NCI-H748 (cell line): ENCODE measurements around the gene MAP4K1.
A peak's percentile ranks its signal among the peaks of the same experiment; 100 is the strongest.
"Not testable (repeated sequence)": the region's sequence is repeated elsewhere in the genome, so short reads cannot be mapped to it uniquely, and the experiment has no call there.

Experiments used
- DNase-seq: peaks from one replicate; lab custom pipeline; 2025; ENCODE audit not compliant: unreplicated experiment; lab: John Stamatoyannopoulos, UW

MAP4K1 gene

DNA sequence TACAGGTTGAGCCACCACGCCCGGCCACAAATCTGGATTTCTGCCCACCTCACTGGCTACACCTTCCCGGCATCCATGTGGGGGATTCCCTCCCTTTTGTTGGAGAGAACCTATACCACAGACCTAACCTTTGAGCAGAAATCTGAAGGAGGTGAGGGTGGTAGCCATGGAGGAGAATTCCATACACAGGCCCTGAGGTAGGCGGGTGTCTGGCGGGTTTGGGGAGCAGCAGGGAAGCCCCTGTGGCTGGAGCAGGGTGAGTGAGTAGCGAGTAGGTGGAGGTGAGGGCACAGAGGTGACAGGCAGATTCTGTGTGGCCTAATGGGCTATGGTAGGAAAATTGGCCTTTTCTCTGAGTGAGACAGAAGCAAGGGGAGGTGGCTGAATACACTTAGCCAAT, 11.8 kb upstream of the MAP4K1 start:
- no peak for DNase-seq

DNA sequence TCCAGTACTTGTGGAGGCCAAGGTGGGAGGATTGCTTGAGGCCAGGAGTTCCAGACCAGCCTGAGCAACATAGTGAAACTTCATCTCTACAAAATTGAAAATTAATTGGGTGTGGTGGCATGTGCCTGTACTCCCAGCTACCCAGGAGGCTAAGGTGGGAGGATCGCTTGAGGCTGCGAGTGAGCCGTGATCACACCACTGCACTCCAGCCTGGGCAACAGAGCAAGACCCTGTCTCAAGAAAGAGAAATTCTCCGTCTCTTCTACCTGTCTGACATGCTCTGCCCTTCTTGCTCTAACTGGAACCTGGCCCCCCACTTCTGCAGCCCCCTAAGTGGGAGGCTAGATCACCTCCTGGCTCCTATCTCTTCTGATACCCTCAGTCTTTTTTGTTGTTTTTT, 8.6 kb upstream of the MAP4K1 start:
- DNase-seq: no peak

GRCh38 chr19:38624822-38625221, 7.1 kb upstream of the MAP4K1 start:
- no peak for DNase-seq

DNA sequence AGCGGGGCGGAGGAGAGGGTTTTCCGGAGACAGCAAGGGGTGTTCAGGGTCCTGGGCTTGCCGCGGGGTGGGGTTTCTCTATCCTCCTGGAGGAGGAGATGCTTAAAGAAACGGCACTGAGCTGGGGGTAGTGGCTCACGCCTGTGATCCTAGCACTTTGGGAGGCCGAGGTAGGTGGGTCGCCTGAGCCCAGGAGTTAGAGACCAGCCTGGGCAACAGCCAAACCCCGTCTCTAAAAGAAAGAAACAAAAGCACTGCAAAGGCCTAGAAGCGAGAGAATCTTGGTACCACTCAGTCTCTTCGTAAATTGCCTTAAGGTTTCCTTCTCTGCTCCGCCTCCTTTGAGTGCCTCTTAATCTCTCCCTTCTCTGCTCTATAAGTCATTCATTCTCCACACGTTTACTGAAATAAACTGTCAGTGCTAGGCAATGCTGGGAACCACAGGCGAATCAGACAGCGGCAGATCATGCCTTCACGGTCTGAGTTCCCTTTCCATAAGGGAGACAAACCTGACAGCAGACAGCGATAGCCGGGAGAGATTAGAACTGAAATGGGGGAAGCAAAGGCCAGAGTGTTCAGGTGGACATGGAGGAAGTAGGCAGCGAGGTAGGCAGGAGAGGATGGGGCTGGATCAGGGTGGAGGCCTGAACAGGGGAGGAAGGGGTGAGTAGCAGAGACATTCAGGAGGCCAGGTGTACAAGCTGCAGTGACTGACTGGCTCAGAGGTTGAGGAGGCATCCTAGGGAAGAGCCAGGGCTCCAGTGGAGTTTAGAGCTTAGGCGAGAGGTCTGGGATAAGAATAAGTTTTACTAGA, 1.8 kb upstream of the MAP4K1 start:
- DNase-seq: no peak

- peak; percentile 99 for DNase-seq
These were observed 1.0 kb upstream of the MAP4K1 start, which contains the start of gene EIF3K for GRCh38 chr19:38618590-38619360. TSS of gene EIF3K (plus strand) at chr19:38619188. CDS start at chr19:38619269, 81 bp downstream.

- DNase-seq: no peak
These were observed 430 bp downstream of the MAP4K1 start for GRCh38 chr19:38617283-38617763.

DNA sequence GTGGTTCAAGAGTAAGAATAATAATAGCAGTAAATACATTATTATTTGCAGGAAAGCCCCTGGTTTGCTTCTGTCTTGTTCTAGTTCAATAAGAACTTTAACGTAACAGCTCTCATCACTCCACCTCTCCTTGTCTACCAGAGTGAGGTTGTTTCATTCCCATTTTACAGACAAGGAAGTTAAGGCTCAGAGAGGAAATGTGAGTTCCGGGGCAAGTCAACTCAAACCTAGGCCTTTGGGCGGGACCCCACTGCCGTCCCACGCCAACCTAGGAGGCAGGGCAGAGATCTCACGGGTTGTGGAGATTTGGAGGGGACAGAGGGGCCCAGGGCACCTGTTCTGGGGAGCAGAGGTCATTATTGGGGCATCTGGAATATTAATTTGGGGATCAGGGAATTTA, 1.5 kb downstream of the MAP4K1 start:
- DNase-seq: no peak

DNA sequence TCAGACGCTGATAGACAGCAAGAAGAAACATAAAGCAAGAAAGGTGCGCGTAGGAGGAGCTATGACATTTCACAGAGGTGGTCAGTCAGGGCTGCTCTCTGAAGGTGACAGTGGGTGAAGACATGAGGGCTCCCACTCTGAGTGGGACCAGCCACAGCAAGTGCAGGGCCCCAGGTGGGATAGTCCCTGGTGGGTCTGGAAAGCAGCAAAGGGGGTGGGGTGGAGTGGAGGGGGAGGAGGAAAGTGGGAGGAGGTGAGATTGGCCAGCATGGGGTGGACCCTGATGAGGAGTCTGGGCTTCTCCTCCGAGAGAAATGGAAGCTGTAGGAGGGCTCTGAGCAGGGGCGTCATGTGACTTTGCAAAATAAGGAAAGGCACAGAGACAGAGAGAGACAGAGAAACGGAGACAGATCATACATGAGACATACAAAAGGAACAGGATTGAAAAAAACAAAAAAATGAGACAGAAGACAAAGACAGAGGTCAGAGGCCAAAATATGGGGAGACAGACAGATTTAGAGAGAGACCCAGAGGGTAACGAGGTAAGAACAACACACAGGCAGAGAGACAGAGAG, 2.7 kb downstream of the MAP4K1 start:
- no peak for DNase-seq

GRCh38 chr19:38614289-38614688, 3.5 kb downstream of the MAP4K1 start:
- DNase-seq: no peak

DNA sequence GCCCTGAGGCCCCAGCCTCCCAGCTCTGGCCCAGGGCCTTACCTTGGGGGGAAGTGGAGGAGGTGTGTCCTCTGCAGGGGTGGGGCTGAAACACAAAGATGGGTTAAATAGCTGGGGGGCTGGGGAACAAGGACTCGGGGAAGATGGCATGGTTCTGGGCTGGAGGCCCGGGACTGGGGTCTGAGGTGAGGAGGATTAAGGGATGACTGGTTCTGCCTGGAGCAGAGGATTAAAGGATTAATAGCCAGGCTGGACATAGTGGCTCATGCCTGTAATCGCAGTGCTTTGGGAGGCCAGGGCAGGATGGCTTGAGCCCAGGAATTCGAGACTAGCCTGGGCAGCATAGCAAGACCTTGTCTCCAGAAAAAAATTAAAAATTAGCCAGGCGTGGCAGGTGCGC, 11.6 kb downstream of the MAP4K1 start:
- DNase-seq: no peak

DNA sequence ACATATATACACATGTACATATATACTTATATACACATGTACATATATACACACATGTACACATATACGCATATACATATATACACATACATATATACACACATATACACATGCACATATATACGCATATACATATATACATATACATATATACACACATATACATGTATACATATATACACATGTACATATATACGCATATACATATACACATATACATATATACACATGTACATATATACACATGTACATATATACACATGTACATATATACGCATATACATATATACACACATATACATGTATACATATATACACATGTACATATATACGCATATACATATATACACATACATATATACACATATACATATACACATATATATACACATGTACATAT, 14.9 kb downstream of the MAP4K1 start:
- not testable (repeated sequence) for DNase-seq

DNA sequence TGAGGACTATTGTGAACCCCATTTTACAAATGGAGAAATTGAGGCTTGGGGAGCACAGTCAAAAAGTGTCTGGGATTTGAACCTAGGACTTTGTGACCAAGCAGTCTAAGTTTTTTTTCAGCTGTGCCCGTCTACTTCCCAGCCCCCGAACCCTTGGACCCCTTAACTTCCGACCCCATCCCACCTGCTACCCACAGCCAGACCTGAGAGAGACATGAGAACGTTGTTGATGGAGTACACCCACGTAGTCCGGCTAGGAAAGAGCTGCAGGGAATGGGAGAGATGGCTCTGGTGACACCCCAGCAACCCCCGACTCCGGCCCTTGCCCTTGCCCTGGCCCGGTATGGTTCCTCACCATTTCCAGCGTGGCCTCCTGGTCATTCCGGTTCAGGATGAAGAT, 18.0 kb downstream of the MAP4K1 start:
- no peak for DNase-seq

GRCh38 chr19:38597075-38597474, 20.7 kb downstream of the MAP4K1 start:
- DNase-seq: no peak

DNA sequence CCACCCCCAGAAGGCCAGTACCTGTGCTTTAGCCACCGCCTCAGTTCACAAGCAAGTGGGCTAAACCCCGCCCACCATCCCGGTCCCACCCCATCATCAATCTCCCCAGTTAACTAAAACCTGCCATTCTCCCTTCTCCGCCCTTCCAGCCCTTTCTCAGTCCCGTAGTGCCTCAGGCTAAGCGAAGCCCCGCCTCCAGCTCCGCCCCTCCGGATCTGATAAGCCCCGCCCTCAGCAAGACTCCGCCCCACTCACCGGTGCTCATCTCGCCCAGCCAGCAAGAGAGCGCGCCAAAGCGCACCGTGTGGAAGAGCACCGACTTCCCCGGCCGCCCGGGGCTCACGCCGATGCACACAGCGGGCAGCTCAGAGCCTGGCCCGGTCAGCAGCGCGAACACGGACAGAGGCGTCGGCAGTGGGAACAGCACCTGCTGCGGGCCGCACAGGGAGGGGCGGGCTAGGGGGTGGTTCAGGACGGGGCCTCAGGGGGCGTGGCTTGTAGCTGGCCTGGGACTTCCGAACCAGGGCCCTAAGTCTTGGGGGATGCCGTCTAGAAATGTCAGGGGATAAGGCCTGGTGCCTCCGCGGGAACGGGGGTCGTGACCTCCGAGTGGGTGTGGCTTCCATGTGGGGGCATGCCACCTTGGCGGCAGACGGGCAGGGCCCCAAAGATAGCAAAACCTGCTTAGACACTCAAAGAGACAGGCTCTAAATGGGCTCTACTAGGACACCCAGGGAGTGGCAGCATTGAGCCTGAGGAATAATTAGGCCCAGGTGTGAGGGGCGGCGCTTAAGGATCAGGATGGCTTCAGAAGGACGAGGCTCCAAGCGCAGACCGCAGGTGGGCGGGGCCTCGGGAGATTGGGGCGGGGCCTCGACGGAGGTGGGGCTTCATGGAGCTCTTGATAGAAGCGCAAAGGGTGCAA, 21.4 kb downstream of the MAP4K1 start:
- peak; percentile 95 for DNase-seq

- DNase-seq: no peak
These were observed 24.8 kb downstream of the MAP4K1 start for GRCh38 chr19:38592940-38593339.

- no peak for DNase-seq
These were observed 29.7 kb downstream of the MAP4K1 start for GRCh38 chr19:38588041-38588440.

DNA sequence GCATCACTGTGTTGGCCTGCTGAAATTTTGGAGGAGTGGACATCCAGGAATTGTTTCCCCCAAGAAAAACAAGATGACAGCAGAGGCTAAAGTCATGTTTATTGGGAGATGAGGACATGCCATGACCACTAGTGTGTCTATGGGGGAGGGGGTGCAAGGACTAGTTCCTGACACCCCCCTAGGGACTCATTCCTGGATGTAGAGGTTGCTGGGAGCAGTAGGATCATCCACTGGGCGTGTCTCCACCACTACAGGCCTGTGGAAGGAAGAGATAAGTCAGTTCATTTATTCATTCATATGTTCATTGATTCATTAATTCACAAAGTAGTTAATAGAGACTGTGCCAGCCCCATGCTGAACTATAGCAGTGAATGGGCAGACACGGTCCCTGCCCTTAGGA, 30.2 kb downstream of the MAP4K1 start:
- no peak for DNase-seq

DNA sequence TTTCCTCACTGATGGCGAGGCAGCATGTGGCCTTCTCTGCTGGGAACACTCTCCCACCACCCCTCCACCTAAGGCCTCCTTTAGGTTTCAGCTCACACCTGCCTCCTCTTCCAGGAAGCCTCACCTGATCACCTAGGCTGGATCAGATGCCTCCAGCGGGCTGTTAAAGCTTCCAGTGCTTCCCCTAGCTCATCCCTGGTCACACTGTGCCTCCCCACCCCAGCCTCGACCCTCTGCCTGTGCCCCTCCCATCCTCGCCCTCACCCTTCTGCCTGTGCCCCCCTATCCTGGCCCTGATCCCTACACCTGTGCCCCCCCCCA, 33.8 kb downstream of the MAP4K1 start:
- no peak for DNase-seq

GRCh38 chr19:38583219-38583984, 34.4 kb downstream of the MAP4K1 start:
- DNase-seq: no peak

DNA sequence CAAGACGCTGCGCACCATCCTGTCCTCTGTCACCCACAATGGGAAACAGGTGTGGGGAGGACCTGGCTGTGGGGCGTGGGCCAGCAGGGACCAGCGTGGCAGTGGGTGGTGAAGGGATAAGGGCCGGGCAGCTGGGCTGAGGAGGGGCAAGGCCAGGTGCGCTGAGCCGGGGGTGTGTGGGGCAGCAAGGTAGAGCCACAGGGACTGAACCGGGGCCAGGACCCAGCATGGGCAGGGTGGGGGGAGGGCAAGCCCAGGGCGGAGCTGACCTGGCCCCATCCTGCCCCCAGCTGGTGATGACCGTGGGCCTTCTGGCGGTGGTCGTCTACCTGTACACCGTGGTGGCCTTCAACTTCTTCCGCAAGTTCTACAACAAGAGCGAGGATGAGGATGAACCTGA, 37.7 kb downstream of the MAP4K1 start:
- DNase-seq: no peak
